GM18867 (cell line): Measurements from ENCODE around the gene OLFML2A.
A peak's percentile ranks its signal among the peaks of the same experiment; 100 is the strongest.
"Not testable (repeated sequence)": the region's sequence is repeated elsewhere in the genome, so short reads cannot be mapped to it uniquely, and the experiment has no call there.

Source experiments
- ATAC-seq: cut with Tn5 transposase; IDR thresholded peaks from one replicate; pipeline ENCODE4 v1.9.1; 2021; ENCODE audit warnings: mild to moderate bottlenecking, moderate library complexity; ENCODE audit not compliant: unreplicated experiment

The OLFML2A gene

DNA sequence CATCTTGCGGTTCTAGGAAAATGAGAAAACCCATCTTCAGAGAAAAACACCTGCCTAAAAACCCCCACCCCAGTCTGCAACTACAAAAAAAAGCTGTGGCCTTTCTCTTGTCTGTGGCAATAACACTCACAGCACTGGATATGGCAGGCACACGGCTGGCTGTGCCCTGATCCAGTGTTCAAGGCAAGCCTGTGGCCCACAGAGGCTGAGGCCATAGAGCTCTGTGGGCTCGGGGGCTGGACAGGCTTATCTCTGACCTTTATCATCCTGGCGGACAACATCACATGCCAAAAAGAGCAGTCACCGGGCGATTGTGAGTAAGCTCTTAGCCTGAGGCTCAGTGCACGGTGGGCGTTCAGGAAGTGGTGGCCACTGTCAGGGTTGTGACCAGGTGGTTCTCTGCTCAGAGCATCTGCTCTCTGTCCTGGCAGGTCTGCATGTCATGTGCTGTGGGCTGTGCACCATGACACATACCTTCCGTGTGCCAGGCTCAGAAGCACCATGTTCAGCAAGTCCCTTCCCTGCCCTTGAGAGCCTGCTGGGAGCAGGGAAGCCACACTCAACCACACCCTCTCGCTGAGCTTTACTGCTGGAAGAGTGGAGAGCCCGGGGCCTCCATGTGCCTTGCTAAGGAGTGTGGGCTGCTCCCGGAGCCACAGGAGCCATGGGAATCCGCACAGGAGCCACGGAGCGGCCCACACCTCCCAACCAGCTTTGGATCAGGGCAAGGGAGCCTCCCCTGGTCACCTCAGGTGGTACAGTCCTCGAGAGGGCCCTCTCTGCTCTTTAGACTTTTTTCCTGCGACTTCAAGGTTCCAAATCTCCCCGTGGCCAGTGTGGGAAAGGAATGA, 41.7 kb downstream of the OLFML2A start:
- peak; percentile 56 for ATAC-seq

DNA sequence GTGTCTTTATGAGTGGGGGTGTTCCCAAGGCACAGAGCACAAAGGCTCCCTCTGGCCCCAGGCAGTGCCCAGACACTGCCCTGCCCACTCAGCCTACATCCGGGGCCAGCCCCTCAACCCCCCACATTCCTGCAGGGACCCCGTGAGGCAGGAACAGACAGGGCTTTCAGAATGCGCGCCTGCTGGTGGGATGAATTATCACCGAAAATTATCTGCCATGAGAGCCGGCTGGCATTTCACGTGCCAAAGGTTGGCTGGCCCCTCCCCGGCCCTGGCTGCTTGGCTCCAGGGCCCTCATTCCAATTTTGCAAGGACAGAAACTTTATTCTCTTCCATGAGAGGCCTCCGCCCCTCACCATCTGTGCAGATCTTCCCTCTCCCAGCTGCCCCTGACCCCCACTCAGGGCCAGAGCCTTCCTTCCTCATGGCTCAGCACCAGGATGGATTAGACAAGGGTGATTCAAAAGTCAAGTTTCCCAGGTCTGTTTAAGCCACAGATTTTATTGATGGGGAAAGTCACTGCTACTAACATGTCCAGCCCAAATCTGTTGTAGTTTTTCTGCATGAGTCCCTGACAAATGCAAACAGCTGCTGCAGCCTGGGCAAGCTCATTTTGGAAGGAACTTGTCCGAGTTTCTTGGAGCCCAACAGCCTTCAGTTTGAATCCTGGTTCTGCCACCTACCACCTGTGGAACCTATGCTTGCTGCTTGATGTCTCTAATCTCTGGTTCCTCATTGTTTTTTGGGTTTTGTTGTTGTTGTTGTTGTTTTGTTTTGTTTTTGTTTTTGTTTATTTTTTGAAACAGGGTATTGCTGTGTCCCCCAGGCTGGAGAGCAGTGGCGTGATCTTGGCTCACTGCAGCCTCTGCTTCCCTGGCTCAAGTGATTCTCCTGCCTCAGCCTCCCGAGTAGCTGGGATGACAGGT, 44.0 kb downstream of the OLFML2A start:
- ATAC-seq, result no peak

DNA sequence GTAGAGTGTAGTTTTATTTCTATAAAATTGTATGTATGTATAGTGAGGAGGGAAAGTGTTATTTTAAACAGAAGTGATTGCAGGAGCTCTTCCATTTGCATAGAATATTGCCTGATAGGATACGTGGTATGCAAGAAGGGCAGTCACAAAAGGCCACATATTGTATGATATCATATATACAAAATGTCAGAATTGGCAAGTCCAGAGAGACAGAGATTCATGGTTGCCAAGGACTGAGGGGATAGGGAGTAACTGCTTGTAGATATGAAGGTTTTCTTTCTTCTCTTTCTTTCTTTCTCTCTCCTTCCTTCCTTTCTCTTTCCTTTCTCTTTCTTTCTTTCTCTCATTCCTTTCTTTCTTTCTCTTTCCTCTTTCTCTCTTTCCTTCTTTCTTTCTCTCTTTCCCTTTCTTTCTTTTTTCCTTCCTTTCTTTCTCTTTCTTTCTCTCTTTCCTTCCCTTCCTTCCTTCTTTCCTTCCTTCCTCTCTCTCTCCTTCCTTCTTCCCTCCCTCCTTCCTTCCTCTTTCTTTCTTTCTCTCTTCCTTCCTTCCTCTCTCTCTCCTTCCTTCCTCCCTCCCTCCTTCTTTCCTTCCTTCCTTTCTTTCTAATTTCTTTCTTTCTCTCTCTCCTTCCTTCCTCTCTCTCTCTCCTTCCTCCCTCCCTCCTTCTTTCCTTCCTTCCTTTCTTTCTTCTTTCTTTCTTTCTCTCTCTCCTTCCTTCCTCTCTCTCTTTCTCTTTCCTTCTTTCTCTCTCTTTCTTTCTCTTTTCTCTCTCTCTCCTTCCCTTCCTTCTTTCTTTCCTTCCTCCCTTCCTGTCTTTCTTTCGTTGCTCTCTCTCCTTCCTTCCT, 51.8 kb downstream of the OLFML2A start:
- no peak for ATAC-seq

DNA sequence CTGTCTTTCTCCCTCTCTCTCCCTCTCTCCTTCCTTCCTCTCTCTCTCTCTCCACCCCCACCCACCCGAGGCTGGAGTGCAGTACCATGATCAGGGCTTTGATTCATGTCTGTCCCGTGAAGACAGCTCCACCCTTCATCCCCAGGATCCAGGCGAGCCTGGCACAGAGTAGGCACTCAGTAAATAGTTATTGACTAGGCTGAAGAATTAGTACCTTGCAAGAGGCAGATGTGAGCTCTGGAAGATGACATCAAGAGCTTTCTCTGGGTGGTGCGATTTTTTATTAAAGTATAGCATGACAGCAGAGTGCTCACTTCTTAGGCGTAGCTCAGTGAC, 52.4 kb downstream of the OLFML2A start:
- no peak for ATAC-seq

DNA sequence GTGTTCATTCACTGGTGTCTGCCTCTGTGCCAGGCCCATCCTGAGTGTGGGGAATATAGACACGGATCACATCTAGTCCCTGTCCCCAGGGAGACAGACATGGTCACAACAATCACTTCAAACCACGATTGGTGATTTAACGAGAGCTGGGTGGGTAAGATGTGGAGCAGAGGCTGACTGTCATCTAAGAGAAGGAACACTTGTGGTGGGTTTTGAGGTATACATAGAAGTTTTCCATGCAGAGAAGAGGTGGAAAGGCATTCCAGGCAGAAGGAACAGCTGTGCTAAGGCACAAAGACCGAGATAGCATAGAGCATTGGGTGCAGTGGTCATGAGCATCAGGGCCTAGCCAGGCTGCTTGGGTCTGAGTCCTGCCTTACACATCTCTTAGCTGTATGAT, 53.7 kb downstream of the OLFML2A start:
- ATAC-seq, result no peak

GRCh38 chr9:124831642-124832364, 54.9 kb downstream of the OLFML2A start:
- ATAC-seq, result no peak

DNA sequence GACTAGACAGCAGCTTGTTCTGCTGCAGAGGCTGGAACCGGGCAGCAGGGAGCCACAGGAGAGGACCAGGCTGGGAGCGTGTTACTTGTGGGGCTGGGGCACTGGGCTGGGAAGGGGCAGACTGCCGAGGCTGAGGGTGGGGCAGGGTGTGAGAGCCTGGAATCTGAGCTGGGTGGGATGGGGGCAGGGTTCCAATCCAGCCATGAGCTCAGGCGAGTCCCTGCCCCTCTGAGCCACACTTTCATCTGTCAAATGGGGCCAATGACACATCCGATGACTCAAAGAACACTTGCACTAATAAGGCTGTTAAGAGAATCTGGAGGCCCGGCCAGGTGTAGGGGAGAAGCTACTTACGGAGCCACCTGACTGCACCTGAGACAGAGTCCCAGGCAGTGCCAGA, 57.7 kb downstream of the OLFML2A start:
- ATAC-seq, result no peak

DNA sequence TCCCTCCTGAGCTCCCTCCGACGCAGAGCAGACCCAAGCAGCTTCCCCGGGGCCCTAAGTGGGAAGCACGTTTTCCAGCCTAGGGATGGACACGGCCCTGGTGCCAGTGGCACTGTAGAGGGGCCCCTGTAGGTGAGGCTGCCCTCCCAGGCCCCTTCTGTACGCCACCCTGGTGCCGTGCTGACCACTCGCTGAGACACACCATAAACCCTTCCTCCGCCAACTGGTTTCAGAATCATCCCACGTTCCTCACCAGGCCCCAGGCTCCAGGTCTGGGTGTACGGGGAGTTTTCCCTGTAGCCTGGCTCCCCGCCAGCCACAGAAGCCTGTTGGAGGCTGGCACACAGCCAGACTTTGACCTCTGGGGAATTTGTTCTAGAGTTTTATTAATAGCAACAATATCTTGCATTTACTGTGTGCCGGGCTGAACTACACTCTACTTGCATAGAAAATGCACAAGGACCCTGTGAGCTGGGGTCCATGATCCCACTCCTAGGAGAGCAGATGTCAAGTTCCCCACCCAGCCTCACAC, 58.2 kb downstream of the OLFML2A start:
- ATAC-seq, result no peak

GRCh38 chr9:124838132-124838531, 61.2 kb downstream of the OLFML2A start:
- ATAC-seq, result not testable (repeated sequence)

DNA sequence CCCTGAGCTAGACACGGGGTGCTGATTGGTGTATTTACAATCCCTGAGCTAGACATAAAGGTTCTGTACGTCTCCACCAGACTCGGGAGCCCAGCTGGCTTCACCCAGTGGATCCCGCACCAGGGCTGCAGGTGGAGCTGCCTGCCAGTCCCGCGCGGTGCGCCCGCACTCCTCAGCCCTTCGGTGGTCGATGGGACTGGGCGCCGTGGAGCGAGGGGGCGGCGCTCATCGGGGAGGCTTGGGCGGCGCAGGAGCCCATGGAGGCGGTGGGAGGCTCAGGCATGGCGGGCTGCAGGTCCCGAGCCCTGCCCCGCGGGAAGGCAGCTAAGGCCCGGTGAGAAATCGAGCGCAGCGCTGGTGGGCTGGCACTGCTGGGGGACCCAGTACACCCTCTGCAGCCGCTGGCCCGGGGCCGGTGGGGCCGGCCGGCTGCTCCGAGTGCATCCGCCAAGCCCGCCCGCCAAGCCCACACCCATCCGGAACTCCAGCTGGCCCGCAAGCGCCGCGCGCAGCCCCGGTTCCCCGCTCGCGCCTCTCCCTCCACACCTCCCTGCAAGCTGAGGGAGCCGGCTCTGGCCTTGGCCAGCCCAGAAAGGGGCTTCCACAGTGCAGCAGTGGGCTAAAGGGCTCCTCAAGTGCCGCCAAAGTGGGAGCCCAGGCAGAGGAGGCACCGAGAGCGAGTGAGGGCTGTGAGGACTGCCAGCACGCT, 61.8 kb downstream of the OLFML2A start:
- not testable (repeated sequence) for ATAC-seq

DNA sequence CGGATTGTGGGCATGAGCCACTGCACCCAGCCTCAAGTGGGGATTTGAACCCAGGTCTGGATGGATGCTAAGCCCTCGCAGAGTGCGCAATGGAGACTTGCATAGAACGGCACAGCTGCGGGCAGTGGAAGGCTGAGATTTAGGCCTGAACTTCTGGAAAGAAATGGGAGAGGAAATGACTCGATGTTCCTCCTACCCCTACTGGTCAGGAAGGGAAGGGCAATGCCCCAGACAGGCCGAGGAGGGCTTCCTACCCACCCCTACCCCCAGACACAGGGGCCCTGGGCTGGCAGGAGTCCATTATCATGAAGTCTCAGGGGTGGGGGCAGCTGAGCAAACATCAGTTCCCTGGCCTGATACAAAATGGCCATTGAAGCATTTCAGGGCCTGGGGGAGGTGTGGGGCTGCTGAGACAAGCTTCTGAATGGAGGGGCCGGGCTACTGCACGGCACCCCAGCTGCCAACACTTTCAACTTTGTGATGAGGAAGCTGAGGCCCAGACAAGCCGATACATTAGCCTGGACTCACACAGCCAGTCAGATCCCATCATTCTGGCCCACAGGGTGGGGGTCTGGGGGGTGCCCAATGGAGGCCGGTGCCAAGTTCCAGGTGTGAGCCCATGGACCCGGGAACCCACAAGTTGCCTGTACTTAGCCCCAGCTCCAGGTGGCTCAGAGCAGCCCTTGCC, 62.8 kb downstream of the OLFML2A start:
- no peak for ATAC-seq

GRCh38 chr9:124840300-124840833, 63.4 kb downstream of the OLFML2A start:
- no peak for ATAC-seq

DNA sequence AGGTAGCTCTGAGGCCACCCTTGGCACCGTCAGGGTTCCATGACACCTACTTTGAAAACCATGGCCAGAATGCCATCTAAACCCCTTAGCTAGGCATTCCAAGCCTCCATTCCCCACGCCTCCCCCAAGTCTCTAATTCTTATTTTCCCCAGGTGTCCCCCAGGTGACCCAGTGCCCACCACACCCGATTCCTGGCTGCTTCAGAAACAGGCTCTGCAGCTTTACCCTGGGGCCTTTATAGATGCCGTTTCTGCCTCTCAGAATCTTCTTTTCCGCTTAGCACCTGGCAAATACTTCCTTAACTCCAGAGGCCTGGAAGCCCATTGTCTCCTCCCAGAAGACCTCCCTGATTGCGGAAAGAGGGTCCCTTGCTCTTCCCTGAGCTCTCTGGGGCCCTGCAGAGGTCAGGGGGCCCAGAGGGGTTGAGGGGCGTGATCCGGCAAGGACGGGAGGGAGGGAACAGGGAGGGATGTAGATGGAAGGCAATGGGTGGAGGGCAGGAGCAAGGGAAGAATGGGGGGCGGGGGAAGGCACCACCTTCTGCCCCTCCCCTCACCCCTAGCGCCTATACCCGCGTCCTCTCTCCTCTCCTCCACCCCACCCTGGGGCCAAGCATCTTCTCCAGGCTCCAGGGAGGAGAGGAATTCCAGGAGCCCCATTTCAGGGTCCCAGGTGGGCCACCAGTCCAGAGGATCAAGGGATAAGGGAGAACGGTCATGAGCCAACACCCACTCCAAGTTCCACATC, 64.3 kb downstream of the OLFML2A start:
- no peak for ATAC-seq

GRCh38 chr9:124843456-124844034, 66.6 kb downstream of the OLFML2A start:
- ATAC-seq, result no peak

DNA sequence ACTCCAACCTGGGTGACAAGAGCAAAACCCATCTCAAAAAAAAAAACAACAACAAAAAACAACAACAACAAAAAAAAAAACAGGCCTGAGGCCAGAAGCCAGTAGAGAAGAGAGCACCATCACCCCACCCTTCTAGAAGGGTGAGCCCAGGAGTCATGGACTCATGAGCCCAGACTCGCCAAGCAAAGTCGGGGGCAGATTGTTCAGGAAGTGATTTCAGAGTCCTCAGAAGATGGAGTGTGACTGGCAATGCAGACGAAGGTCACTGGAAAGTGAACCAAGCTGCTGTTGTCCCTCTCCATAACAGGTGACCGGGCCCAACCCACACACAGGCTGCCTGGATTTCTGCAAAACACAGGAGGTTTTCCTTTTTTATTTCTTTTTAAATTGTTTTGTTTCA, 67.4 kb downstream of the OLFML2A start:
- no peak for ATAC-seq

DNA sequence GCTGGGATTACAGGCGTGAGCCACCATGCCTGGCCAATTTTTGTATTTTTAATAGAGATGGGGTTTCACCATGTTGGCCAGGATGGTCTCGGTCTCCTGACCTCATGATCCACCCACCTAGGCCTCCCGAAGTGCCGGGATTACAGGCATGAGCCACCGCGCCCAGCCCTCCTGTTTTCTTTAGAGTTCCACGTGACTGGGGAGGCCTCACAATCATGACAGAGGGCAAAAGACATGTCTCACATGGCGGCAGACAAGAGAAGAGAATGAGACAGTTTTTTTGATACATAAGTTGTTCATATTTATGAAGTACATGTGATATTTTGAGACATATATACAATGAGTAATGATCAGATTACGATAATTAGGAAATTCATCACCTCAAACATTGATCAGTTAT, 69.5 kb downstream of the OLFML2A start:
- not testable (repeated sequence) for ATAC-seq

GRCh38 chr9:124846969-124847368, 70.0 kb downstream of the OLFML2A start:
- no peak for ATAC-seq

DNA sequence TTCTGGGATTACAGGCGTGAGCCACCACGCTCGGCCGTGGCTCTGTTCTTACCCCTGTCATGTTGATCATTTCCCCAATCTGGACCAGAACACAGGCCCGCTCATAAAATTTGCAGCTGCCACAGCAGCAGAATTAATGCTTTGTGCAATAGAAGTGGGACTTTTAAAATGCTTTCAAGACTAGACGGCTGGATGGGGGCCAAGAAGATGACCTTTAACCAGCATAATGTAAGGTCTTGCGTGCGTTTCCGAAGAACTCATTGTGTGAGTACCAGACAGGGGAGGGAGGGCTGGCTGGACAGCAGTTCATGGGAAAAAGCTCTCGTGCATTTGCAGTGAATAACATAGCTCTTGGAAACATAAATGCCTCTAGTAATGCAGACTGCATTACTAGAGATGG, 72.9 kb downstream of the OLFML2A start:
- ATAC-seq, result no peak
